HG03521 (cell line): ENCODE measurements around the gene GIMAP5.

ENCODE experiments used
- ATAC-seq: cut with Tn5 transposase; IDR thresholded peaks from one replicate; pipeline ENCODE4 v1.9.1; 2021; ENCODE audit warnings: mild to moderate bottlenecking, moderate library complexity; ENCODE audit not compliant: unreplicated experiment

GIMAP5 gene

GRCh38 chr7:150737265-150738055, at the start of gene GIMAP5:
TSS of gene GIMAP5 (plus strand) at chr7:150737418. CDS start at chr7:150740885, 3,467 bp downstream.
- no peak for ATAC-seq

- ATAC-seq, result no peak
These were observed 48.6 kb upstream of the GIMAP5 start for GRCh38 chr7:150688630-150689029.

- ATAC-seq, result no peak
These were observed 41.6 kb upstream of the GIMAP5 start for GRCh38 chr7:150695654-150696053.

GRCh38 chr7:150703209-150703608, 34.0 kb upstream of the GIMAP5 start:
- ATAC-seq, result no peak

GRCh38 chr7:150715293-150715692, 21.9 kb upstream of the GIMAP5 start:
- no peak for ATAC-seq

- no peak for ATAC-seq
These were observed 21.5 kb upstream of the GIMAP5 start for GRCh38 chr7:150715738-150716137.

- no peak for ATAC-seq
These were observed 20.9 kb upstream of the GIMAP5 start, which contains the start of gene GIMAP1 for GRCh38 chr7:150716368-150716767. TSS of gene GIMAP1 (plus strand) at chr7:150716613. CDS start at chr7:150719048, 2,435 bp downstream.

- no peak for ATAC-seq
These were observed 20.3 kb upstream of the GIMAP5 start for GRCh38 chr7:150716939-150717338.

- no peak for ATAC-seq
These were observed 19.3 kb upstream of the GIMAP5 start for GRCh38 chr7:150717814-150718420.

- ATAC-seq, result no peak
These were observed 17.8 kb upstream of the GIMAP5 start for GRCh38 chr7:150719436-150719835.

- no peak for ATAC-seq
These were observed 17.0 kb upstream of the GIMAP5 start for GRCh38 chr7:150719960-150720891.

GRCh38 chr7:150721970-150722373, 15.2 kb upstream of the GIMAP5 start:
- ATAC-seq, result no peak

- ATAC-seq, result no peak
These were observed 14.7 kb upstream of the GIMAP5 start for GRCh38 chr7:150722431-150722931.

- ATAC-seq, result no peak
These were observed 13.8 kb upstream of the GIMAP5 start for GRCh38 chr7:150723467-150723866.

GRCh38 chr7:150727381-150727780, 9.8 kb upstream of the GIMAP5 start:
- no peak for ATAC-seq

- ATAC-seq, result no peak
These were observed 9.2 kb upstream of the GIMAP5 start for GRCh38 chr7:150728011-150728410.

GRCh38 chr7:150728609-150729008, 8.6 kb upstream of the GIMAP5 start:
- no peak for ATAC-seq

GRCh38 chr7:150731916-150732315, 5.3 kb upstream of the GIMAP5 start:
- no peak for ATAC-seq

- no peak for ATAC-seq
These were observed 4.3 kb upstream of the GIMAP5 start for GRCh38 chr7:150732786-150733481.

- ATAC-seq, result no peak
These were observed 3.6 kb upstream of the GIMAP5 start for GRCh38 chr7:150733482-150734095.
